ENCODE data around the gene SLMAP.

GRCh38 chr3:57718118-57718517 lies 38.0 kb upstream of the SLMAP start:
- no peak for TF ChIP-seq POLR2AphosphoS2 (conservative IDR thresholded peaks at IDR 0.05; ENCODE audit: low read length)
- no peak for TF ChIP-seq RNF2 (IDR thresholded peaks at IDR 0.05; ENCODE audit: borderline replicate concordance, low read depth)
- no peak for TF ChIP-seq POLR2A (IDR thresholded peaks at IDR 0.05; ENCODE audit: low read length)
- TF ChIP-seq CTCF (IDR thresholded peaks at IDR 0.05): no peak
- no peak for TF ChIP-seq HDAC2 (IDR thresholded peaks at IDR 0.05)
- TF ChIP-seq CEBPB (IDR thresholded peaks at IDR 0.05): no peak
- no peak for TF ChIP-seq KDM1A (IDR thresholded peaks at IDR 0.05; ENCODE audit: low read depth)
- no peak for TF ChIP-seq MYC (IDR thresholded peaks at IDR 0.05; ENCODE audit: borderline replicate concordance, low read length)
- TF ChIP-seq PHF8 (IDR thresholded peaks at IDR 0.05; ENCODE audit: borderline replicate concordance, low read depth): no peak
- TF ChIP-seq BHLHE40 (IDR thresholded peaks at IDR 0.05; ENCODE audit: low read depth, low read length): no peak
- TF ChIP-seq JUN (IDR thresholded peaks at IDR 0.05): no peak
